T-cell (primary cell): ENCODE data around the gene UNC5C. TPM values are rescaled to one million over a fixed set of nuclear protein-coding genes. Genes with fewer than 3 reads are reported as not detected.

Experiments used
- ATAC-seq, 4 experiments: fragments of 200-7000 bp in 3 of 4; fragments of 150-1000 bp in 1 of 4; cut with Tn5 transposase; replicated peaks in 1 of 4; 1 replicate in 3 of 4; 2 replicates in 1 of 4; pipeline ENCODE4 v1.10.0; 2021; ENCODE audit warnings: moderate library complexity in 3 of 4, mild to moderate bottlenecking in 2 of 4, moderate number of reproducible peaks in 1 of 4
- CTCF ChIA-PET, 2 donors: fragments of 300-600 bp; sonication (Branson Sonifier 250); formaldehyde crosslinking; loops; one replicate each; lab custom pipeline; 2022; ENCODE audit warnings: antibody characterized with exemption in 2 of 2; lab: Charles Lee
- POLR2A ChIA-PET, 2 donors: fragments of 300-600 bp; sonication (Branson Sonifier 250); formaldehyde crosslinking; loops; one replicate each; lab custom pipeline; 2022; ENCODE audit warnings: antibody characterized with exemption in 2 of 2; lab: Charles Lee
- DNase-seq, 35 experiments: peaks; one replicate each; pipeline versions ENCODE4 v3.0.0 to v3.0.0-alpha.2; 2013 to 2023
- H3K27ac ChIP-seq: one replicate; pipeline ENCODE4 v1.5.1; 2013; ENCODE audit warnings: low read length
- H3K27me3 ChIP-seq, 2 experiments: replicated peaks in 1 of 2; 1 replicate in 1 of 2; 2 replicates in 1 of 2; pipeline versions ENCODE4 v1.6.1 to v1.7.0; 2013; ENCODE audit warnings: low read length in 1 of 2, mixed read lengths in 1 of 2; ENCODE audit not compliant: control insufficient read depth in 2 of 2, insufficient read depth in 2 of 2; ENCODE audit errors: extremely low read depth in 1 of 2
- H3K36me3 ChIP-seq, 2 donors: 1 replicate in 1 of 2; 2 replicates in 1 of 2; pipeline versions ENCODE4 v1.6.1 to v1.7.0; 2013; ENCODE audit warnings: low read length in 1 of 2; ENCODE audit not compliant: control insufficient read depth in 2 of 2, insufficient read depth in 1 of 2; ENCODE audit errors: extremely low read depth in 1 of 2
- H3K4me1 ChIP-seq, 2 experiments: 1 replicate in 1 of 2; 2 replicates in 1 of 2; pipeline versions ENCODE4 v1.6.1 to v1.7.0; 2013; ENCODE audit warnings: low read length in 2 of 2, mixed read lengths in 1 of 2; ENCODE audit not compliant: insufficient read depth in 2 of 2, control insufficient read depth in 1 of 2; ENCODE audit errors: extremely low read depth in 1 of 2
- H3K4me3 ChIP-seq, 2 donors: 1 replicate in 1 of 2; 2 replicates in 1 of 2; pipeline versions ENCODE4 v1.5.1 to v1.7.0; 2013; ENCODE audit warnings: mild to moderate bottlenecking in 2 of 2, low read length in 1 of 2, moderate library complexity in 1 of 2; ENCODE audit not compliant: control insufficient read depth in 1 of 2; ENCODE audit errors: extremely low read depth in 1 of 2
- H3K9me3 ChIP-seq: 2 replicates; pipeline ENCODE4 v1.7.0; 2013
- H3K27ac Mint-ChIP-seq, 2 donors: one replicate each; pipeline ENCODE4 v1.8.0; 2020 to 2021; ENCODE audit warnings: mild to moderate bottlenecking in 2 of 2, mixed read lengths in 2 of 2
- H3K27me3 Mint-ChIP-seq, 2 donors: one replicate each; pipeline ENCODE4 v1.8.0; 2021 to 2022; ENCODE audit warnings: mixed read lengths in 2 of 2
- H3K36me3 Mint-ChIP-seq: one replicate; pipeline ENCODE4 v1.8.0; 2021; ENCODE audit warnings: mixed read lengths
- H3K4me1 Mint-ChIP-seq, 3 donors: one replicate each; pipeline ENCODE4 v1.8.0; 2020 to 2022; ENCODE audit warnings: mixed read lengths in 3 of 3, mild to moderate bottlenecking in 1 of 3
- H3K4me3 Mint-ChIP-seq, 3 donors: one replicate each; pipeline ENCODE4 v1.8.0; 2020 to 2022; ENCODE audit warnings: mild to moderate bottlenecking in 3 of 3, mixed read lengths in 3 of 3, moderate library complexity in 3 of 3
- H3K9me3 Mint-ChIP-seq, 3 donors: one replicate each; pipeline ENCODE4 v1.8.0; 2020 to 2022; ENCODE audit warnings: mixed read lengths in 3 of 3
- WGBS: methylation state at CpG from one replicate; pipeline ENCODE4 v1.1.5; 2013; ENCODE audit warnings: missing lambda C conversion rate; ENCODE audit not compliant: insufficient coverage; 5-methylcytosine and 5-hydroxymethylcytosine counted together
- total RNA-seq, 35 experiments: library from RNA in 6 of 35; stranded (reverse) in 6 of 35; fragments of 120-200 nt in 1 of 35; gene quantifications; one replicate each; pipeline versions ENCODE4 v1.2.1 to v1.2.4 and lab custom pipeline; 2013 to 2026

Gene UNC5C
- total RNA-seq, 5 donors from 2014 or later (not counting 1 experiment from before 2014, with no cell fraction given) = not detected

GRCh38 chr4:95129031-95129430, 419.7 kb downstream of the UNC5C start:
- H3K4me1 Mint-ChIP-seq = peaks cover 0 to 7% (median 2%) of the 10 kb centered on the region in 3 donors
- POLR2A ChIA-PET = no interaction called here
- H3K4me3 ChIP-seq = no peak overlapping the region
- DNase-seq (no peak), ATAC-seq (no peak)
- no peaks in the 10 kb centered on the region for H3K9me3 ChIP-seq
- no peaks in the 10 kb centered on the region for H3K27me3 ChIP-seq
- no peaks in the 10 kb centered on the region for H3K36me3 Mint-ChIP-seq
- CTCF ChIA-PET = no interaction called here
- no peaks in the 10 kb centered on the region for H3K4me1 ChIP-seq
- H3K27me3 Mint-ChIP-seq = peaks cover 0 to 2% of the 10 kb centered on the region in 2 donors
- no peak overlapping the region for H3K27ac ChIP-seq
- no CpG with 5 or more reads among the region's 4 CpGs for WGBS
- H3K36me3 ChIP-seq = no peaks in the 10 kb centered on the region
- no peaks in the 10 kb centered on the region for H3K9me3 Mint-ChIP-seq
- H3K27ac Mint-ChIP-seq = no peak overlapping the region
- H3K4me3 Mint-ChIP-seq = no peak overlapping the region

- ATAC-seq = no peak
- H3K27me3 Mint-ChIP-seq = no peaks in the 10 kb centered on the region
Observed at GRCh38 chr4:95124906-95125504, 423.8 kb downstream of the UNC5C start.

GRCh38 chr4:95122001-95122400, 426.8 kb downstream of the UNC5C start:
- Histone ChIP-seq H3K9me3 (no peaks in the 10 kb centered on the region), H3K27me3 (no peaks in the 10 kb centered on the region), H3K36me3 (no peaks in the 10 kb centered on the region), H3K4me3 (no peak overlapping the region), H3K27ac (no peak overlapping the region), H3K4me1 (no peaks in the 10 kb centered on the region)
- ATAC-seq = no peak
- 80% methylated on average over 7 of the region's 9 CpGs for WGBS
- H3K4me1 Mint-ChIP-seq = no peaks in the 10 kb centered on the region
- H3K9me3 Mint-ChIP-seq = no peaks in the 10 kb centered on the region
- ChIA-PET CTCF (interaction anchor here in 1 of 2 donors (0.7 kb wide), 1 partner anchor 714 kb away, joined by 3 read pairs; no protein-coding TSS in a partner anchor), POLR2A (no interaction called here)
- H3K27ac Mint-ChIP-seq = no peak overlapping the region
- no peak overlapping the region for H3K4me3 Mint-ChIP-seq
- no peaks in the 10 kb centered on the region for H3K27me3 Mint-ChIP-seq
- H3K36me3 Mint-ChIP-seq = no peaks in the 10 kb centered on the region
- no peak for DNase-seq

More at GRCh38 chr4:95124906-95125504, 423.8 kb downstream of the UNC5C start:
- Mint-ChIP-seq H3K27ac (no peak overlapping the region), H3K4me1 (peaks cover 0 to 6% (median 2%) of the 10 kb centered on the region in 3 donors), H3K4me3 (no peak overlapping the region), H3K9me3 (no peaks in the 10 kb centered on the region), H3K36me3 (no peaks in the 10 kb centered on the region)
- Histone ChIP-seq H3K27ac (no peak overlapping the region), H3K36me3 (no peaks in the 10 kb centered on the region), H3K27me3 (no peaks in the 10 kb centered on the region), H3K9me3 (no peaks in the 10 kb centered on the region), H3K4me3 (no peak overlapping the region), H3K4me1 (no peaks in the 10 kb centered on the region)
- WGBS = no CpG with 5 or more reads among the region's 4 CpGs
- ChIA-PET POLR2A (no interaction called here), CTCF (no interaction called here)
- DNase-seq = peak in 1 of 35 experiments; percentile 8

DNA sequence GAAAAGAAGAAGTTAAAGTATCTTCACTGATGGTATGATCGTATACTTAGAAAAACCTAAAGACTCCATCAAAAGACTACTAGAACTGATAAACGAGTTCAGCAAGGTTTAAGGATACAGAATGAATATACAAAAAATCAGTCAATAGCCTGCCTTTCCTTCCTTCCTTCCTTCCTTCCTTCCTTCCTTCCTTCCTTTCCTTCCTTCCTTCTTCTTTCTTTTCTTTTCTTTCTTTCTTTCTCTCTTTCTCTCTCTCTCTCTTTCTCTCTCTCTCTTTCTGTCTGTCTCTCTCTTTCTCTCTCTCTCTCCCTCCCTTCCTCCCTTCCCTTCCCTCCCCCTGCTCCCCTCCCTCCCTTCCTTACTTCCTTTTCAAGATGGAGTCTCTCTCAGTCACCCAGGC, 428.3 kb downstream of the UNC5C start:
- Histone ChIP-seq H3K9me3 (no peaks in the 10 kb centered on the region), H3K27ac (no peak overlapping the region), H3K4me3 (no peak overlapping the region), H3K36me3 (no peaks in the 10 kb centered on the region), H3K4me1 (no peaks in the 10 kb centered on the region), H3K27me3 (no peaks in the 10 kb centered on the region)
- DNase-seq (no peak), ATAC-seq (no peak)
- no peak overlapping the region for H3K4me3 Mint-ChIP-seq
- H3K27me3 Mint-ChIP-seq = no peaks in the 10 kb centered on the region
- no peaks in the 10 kb centered on the region for H3K36me3 Mint-ChIP-seq
- no peaks in the 10 kb centered on the region for H3K9me3 Mint-ChIP-seq
- WGBS = 83% methylated on average over 1 of the region's 2 CpGs
- no peaks in the 10 kb centered on the region for H3K4me1 Mint-ChIP-seq
- CTCF ChIA-PET = no interaction called here
- no peak overlapping the region for H3K27ac Mint-ChIP-seq
- POLR2A ChIA-PET = no interaction called here

DNA sequence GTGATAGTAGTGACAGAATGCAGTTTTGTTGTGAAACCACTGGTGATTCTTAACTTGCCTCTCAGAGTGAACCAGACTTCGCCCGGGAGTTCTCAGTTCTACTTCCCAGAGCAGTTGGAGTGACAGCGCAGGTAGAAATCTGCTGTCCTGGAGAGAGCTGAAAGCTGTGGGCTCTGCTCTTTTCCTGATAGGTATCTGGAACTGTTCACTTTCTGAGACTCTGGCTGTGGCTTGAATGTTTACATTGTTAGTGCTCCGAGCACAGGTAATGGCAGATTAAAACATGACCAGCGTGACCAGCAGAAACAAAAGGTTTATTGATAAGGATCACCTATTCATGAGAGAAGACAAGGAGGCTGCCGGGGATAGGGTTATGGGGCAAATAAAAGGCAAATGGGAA, 430.3 kb downstream of the UNC5C start:
- H3K27me3 Mint-ChIP-seq = no peaks in the 10 kb centered on the region
- H3K4me3 ChIP-seq = no peak overlapping the region
- POLR2A ChIA-PET = no interaction called here
- H3K9me3 ChIP-seq = no peaks in the 10 kb centered on the region
- H3K27ac Mint-ChIP-seq = no peak overlapping the region
- no peaks in the 10 kb centered on the region for H3K36me3 ChIP-seq
- no peak overlapping the region for H3K27ac ChIP-seq
- ATAC-seq (no peak), DNase-seq (no peak)
- no peaks in the 10 kb centered on the region for H3K9me3 Mint-ChIP-seq
- 90% methylated on average over 4 of the region's 6 CpGs for WGBS
- no peaks in the 10 kb centered on the region for H3K4me1 Mint-ChIP-seq
- H3K27me3 ChIP-seq = no peaks in the 10 kb centered on the region
- no peaks in the 10 kb centered on the region for H3K4me1 ChIP-seq
- CTCF ChIA-PET = no interaction called here
- H3K4me3 Mint-ChIP-seq = no peak overlapping the region
- H3K36me3 Mint-ChIP-seq = no peaks in the 10 kb centered on the region

- Mint-ChIP-seq H3K9me3 (no peaks in the 10 kb centered on the region), H3K4me3 (no peak overlapping the region), H3K36me3 (no peaks in the 10 kb centered on the region), H3K4me1 (no peaks in the 10 kb centered on the region), H3K27ac (no peak overlapping the region), H3K27me3 (no peaks in the 10 kb centered on the region)
- CTCF ChIA-PET = no interaction called here
- H3K4me3 ChIP-seq = no peak overlapping the region
- H3K36me3 ChIP-seq = no peaks in the 10 kb centered on the region
- H3K4me1 ChIP-seq = no peaks in the 10 kb centered on the region
- ATAC-seq (no peak), DNase-seq (no peak)
- POLR2A ChIA-PET = no interaction called here
- no peak overlapping the region for H3K27ac ChIP-seq
- no peaks in the 10 kb centered on the region for H3K9me3 ChIP-seq
- no CpG with 5 or more reads among the region's 3 CpGs for WGBS
- no peaks in the 10 kb centered on the region for H3K27me3 ChIP-seq
Observed at GRCh38 chr4:95114521-95114920, 434.3 kb downstream of the UNC5C start.
